H9 (cell line): ENCODE results near the gene ACP4. TPM values are rescaled to one million over a fixed set of nuclear protein-coding genes. Genes with fewer than 3 reads are reported as not detected.

Experiments
- DNase-seq: peaks from one replicate; pipeline ENCODE4 v3.0.0-alpha.2; 2017
- H2AFZ ChIP-seq: one replicate; pipeline ENCODE4 v1.6.1; 2013; ENCODE audit warnings: mild to moderate bottlenecking, low read length, control low read depth, moderate library complexity
- H2AK5ac ChIP-seq: 2 replicates; pipeline ENCODE4 v1.6.1; 2013; ENCODE audit warnings: low read length, control low read depth, mixed read lengths; ENCODE audit not compliant: insufficient read length
- H2BK120ac ChIP-seq: one replicate; pipeline ENCODE4 v1.6.1; 2013; ENCODE audit warnings: low read depth, mild to moderate bottlenecking, low read length, control low read depth, inconsistent platforms; ENCODE audit not compliant: poor library complexity, severe bottlenecking
- H2BK12ac ChIP-seq: 2 replicates; pipeline ENCODE4 v1.6.1; 2013; ENCODE audit warnings: low read length, control low read depth, mixed read lengths, low read depth; ENCODE audit not compliant: insufficient read length
- H2BK15ac ChIP-seq: 2 replicates; pipeline ENCODE4 v1.6.1; 2013; ENCODE audit warnings: low read depth, low read length, control low read depth
- H2BK20ac ChIP-seq: one replicate; pipeline ENCODE4 v1.6.1; 2013; ENCODE audit warnings: low read depth, mild to moderate bottlenecking, low read length, control low read depth, inconsistent platforms; ENCODE audit not compliant: poor library complexity, severe bottlenecking
- H2BK5ac ChIP-seq: 2 replicates; pipeline ENCODE4 v1.6.1; 2013; ENCODE audit warnings: low read length, control low read depth, mixed read lengths; ENCODE audit not compliant: insufficient read length
- H3K14ac ChIP-seq: 2 replicates; pipeline ENCODE4 v1.6.1; 2013; ENCODE audit warnings: low read length, control low read depth; ENCODE audit not compliant: insufficient read depth
- H3K18ac ChIP-seq: 2 replicates; pipeline ENCODE4 v1.6.1; 2013; ENCODE audit warnings: low read depth, mild to moderate bottlenecking, mixed read lengths, low read length, control low read depth; ENCODE audit not compliant: insufficient read length
- H3K23ac ChIP-seq: 2 replicates; pipeline ENCODE4 v1.6.1; 2013; ENCODE audit warnings: low read length, control low read depth, mixed read lengths, low read depth; ENCODE audit not compliant: insufficient read length
- H3K23me2 ChIP-seq: 2 replicates; pipeline ENCODE4 v1.6.1; 2013; ENCODE audit warnings: low read depth, mild to moderate bottlenecking, mixed read lengths, low read length, control low read depth; ENCODE audit not compliant: insufficient read length, poor library complexity, severe bottlenecking
- H3K27ac ChIP-seq: 2 replicates; pipeline ENCODE4 v1.5.1; 2013; ENCODE audit warnings: low read length, control low read depth, mixed read lengths, low read depth; ENCODE audit not compliant: insufficient read length
- H3K27me3 ChIP-seq: 2 replicates; pipeline ENCODE4 v1.6.1; 2013; ENCODE audit warnings: low read length, control low read depth, inconsistent platforms; ENCODE audit not compliant: insufficient read depth
- H3K4ac ChIP-seq: 2 replicates; pipeline ENCODE4 v1.6.1; 2013; ENCODE audit warnings: low read depth, mild to moderate bottlenecking, control low read depth, inconsistent platforms, low read length, moderate library complexity
- H3K4me1 ChIP-seq: 2 replicates; pipeline ENCODE4 v1.6.1; 2013; ENCODE audit warnings: low read length, control low read depth, inconsistent platforms; ENCODE audit not compliant: insufficient read depth
- H3K4me2 ChIP-seq: 2 replicates; pipeline ENCODE4 v1.6.1; 2013; ENCODE audit warnings: low read length, control low read depth, mixed read lengths; ENCODE audit not compliant: insufficient read length, insufficient read depth
- H3K56ac ChIP-seq: 2 replicates; pipeline ENCODE4 v1.6.1; 2013; ENCODE audit warnings: low read depth, mild to moderate bottlenecking, mixed read lengths, low read length, control low read depth; ENCODE audit not compliant: insufficient read length
- H3K79me1 ChIP-seq: 2 replicates; pipeline ENCODE4 v1.6.1; 2013; ENCODE audit warnings: low read depth, mild to moderate bottlenecking, moderate library complexity, low read length, control low read depth, inconsistent platforms; ENCODE audit not compliant: insufficient read depth, poor library complexity, severe bottlenecking
- H3K79me2 ChIP-seq: 2 replicates; pipeline ENCODE4 v1.6.1; 2013; ENCODE audit warnings: low read length, control low read depth, inconsistent platforms; ENCODE audit not compliant: insufficient read depth
- H3K9ac ChIP-seq: 2 replicates; pipeline ENCODE4 v1.6.1; 2013; ENCODE audit warnings: low read length, control low read depth, mixed read lengths; ENCODE audit not compliant: insufficient read length; ENCODE audit errors: extremely low read depth
- H3K9me3 ChIP-seq: one replicate; pipeline ENCODE4 v1.6.1; 2013; ENCODE audit warnings: low read depth, low read length, inconsistent platforms; ENCODE audit not compliant: control insufficient read depth
- H3T11ph ChIP-seq: one replicate; pipeline ENCODE4 v1.6.1; 2013; ENCODE audit warnings: mild to moderate bottlenecking, low read length, control low read depth, inconsistent platforms
- H4K20me1 ChIP-seq: one replicate; pipeline ENCODE4 v1.6.1; 2013; ENCODE audit not compliant: control insufficient read depth, insufficient read length, insufficient read depth
- H4K5ac ChIP-seq: 2 replicates; pipeline ENCODE4 v1.6.1; 2013; ENCODE audit warnings: low read depth, mild to moderate bottlenecking, mixed read lengths, low read length, control low read depth; ENCODE audit not compliant: insufficient read length
- H4K8ac ChIP-seq: replicated peaks from 2 replicates; pipeline ENCODE4 v1.6.1; 2013; ENCODE audit warnings: low read length, control low read depth, mixed read lengths, low read depth; ENCODE audit not compliant: insufficient read length
- H4K91ac ChIP-seq: 2 replicates; pipeline ENCODE4 v1.6.1; 2013; ENCODE audit warnings: low read depth, mild to moderate bottlenecking, moderate library complexity, mixed read lengths, low read length, control low read depth; ENCODE audit not compliant: insufficient read length
- H3K27ac Mint-ChIP-seq, 3 experiments: 2 replicates in 2 of 3; 3 replicates in 1 of 3; pipeline ENCODE4 v1.8.0; 2020 to 2021; ENCODE audit warnings: mixed read lengths in 3 of 3, mild to moderate bottlenecking in 1 of 3, moderate library complexity in 1 of 3
- H3K27me3 Mint-ChIP-seq: 2 replicates; pipeline ENCODE4 v1.8.0; 2021; ENCODE audit warnings: low read depth, mild to moderate bottlenecking, moderate library complexity, mixed read lengths
- H3K36me3 Mint-ChIP-seq, 3 experiments: 2 replicates in 2 of 3; 3 replicates in 1 of 3; pipeline ENCODE4 v1.8.0; 2020 to 2021; ENCODE audit warnings: low read depth in 3 of 3, mixed read lengths in 3 of 3; ENCODE audit not compliant: insufficient read depth in 1 of 3
- H3K4me1 Mint-ChIP-seq, 2 experiments: 2 replicates each; pipeline ENCODE4 v1.8.0; 2020; ENCODE audit warnings: mixed read lengths in 2 of 2
- H3K4me3 Mint-ChIP-seq, 2 experiments: 2 replicates in 1 of 2; 3 replicates in 1 of 2; pipeline ENCODE4 v1.8.0; 2020 to 2021; ENCODE audit warnings: mild to moderate bottlenecking in 2 of 2, mixed read lengths in 2 of 2, moderate library complexity in 1 of 2
- H3K9me3 Mint-ChIP-seq, 2 experiments: 2 replicates in 1 of 2; 3 replicates in 1 of 2; pipeline ENCODE4 v1.8.0; 2020; ENCODE audit warnings: mild to moderate bottlenecking in 2 of 2, mixed read lengths in 2 of 2, moderate library complexity in 1 of 2
- CTCF ChIP-seq: fragments of 200-600 bp; sonication (generic); conservative IDR thresholded peaks from 3 replicates; pipeline ENCODE4 v1.8.0; 2021; ENCODE audit warnings: antibody characterized with exemption, mild to moderate bottlenecking
- WGBS: extraction: QIAGEN DNeasy Blood & Tissue Kit; methylation state at CpG from one replicate; pipeline ENCODE4 v1.1.7; 2013; ENCODE audit warnings: missing lambda C conversion rate, low lambda C conversion rate, mixed read lengths; ENCODE audit not compliant: insufficient read length; ENCODE audit errors: extremely low coverage; 5-methylcytosine and 5-hydroxymethylcytosine counted together
- total RNA-seq: library from RNA; stranded (reverse); gene quantifications from 2 replicates; pipeline ENCODE4 v1.2.1, GENCODE V29; 2021

The ACP4 gene
- total RNA-seq, 1 experiment from 2014 or later = not detected

GRCh38 chr19:50770888-50771287 lies 19.3 kb upstream of the ACP4 start:
- Histone ChIP-seq H2AK5ac (no peak overlapping the region), H2BK120ac (no peak overlapping the region), H3K9me3 (no peaks in the 10 kb centered on the region), H2BK12ac (no peak overlapping the region), H2AFZ (no peak overlapping the region), H4K20me1 (no peaks in the 10 kb centered on the region), H3K79me1 (no peaks in the 10 kb centered on the region), H4K91ac (no peak overlapping the region), H3K9ac (no peak overlapping the region), H3K27ac (no peak overlapping the region), H3K79me2 (no peaks in the 10 kb centered on the region), H2BK15ac (no peak overlapping the region), H3K4me2 (no peak overlapping the region), H4K5ac (no peak overlapping the region), H2BK20ac (no peak overlapping the region), H3T11ph (no peak overlapping the region), H3K14ac (no peak overlapping the region), H3K18ac (no peak overlapping the region), H3K4me1 (no peaks in the 10 kb centered on the region), H3K56ac (no peak overlapping the region), H2BK5ac (no peak overlapping the region), H3K4ac (no peak overlapping the region), H4K8ac (no peak overlapping the region), H3K23me2 (no peaks in the 10 kb centered on the region), H3K27me3 (no peaks in the 10 kb centered on the region), H3K23ac (no peak overlapping the region)
- no CpG with 5 or more reads among the region's 13 CpGs for WGBS
- H3K4me1 Mint-ChIP-seq = peaks cover 0 to 12% of the 10 kb centered on the region in 2 experiments; a peak in 3 of 4 replicates
- peaks cover 57% of the 10 kb centered on the region for H3K27me3 Mint-ChIP-seq
- no peak for DNase-seq
- H3K4me3 Mint-ChIP-seq = no peak overlapping the region
- H3K9me3 Mint-ChIP-seq = peaks cover 0 to 6% of the 10 kb centered on the region in 2 experiments; a peak in 1 of 5 replicates
- TF ChIP-seq CTCF = no peak
- H3K27ac Mint-ChIP-seq = no peak overlapping the region; a peak in 1 of 7 replicates
- H3K36me3 Mint-ChIP-seq = no peaks in the 10 kb centered on the region
